GM19351 (cell line): ENCODE data around the gene CLN6.

Experiments used
- ATAC-seq: cut with Tn5 transposase; IDR thresholded peaks from one replicate; pipeline ENCODE4 v1.9.1; 2021; ENCODE audit warnings: mild to moderate bottlenecking, moderate library complexity; ENCODE audit not compliant: unreplicated experiment

The CLN6 gene

GRCh38 chr15:68229386-68230156 lies at the start of gene CLN6:
TSS of gene CLN6 (minus strand) at chr15:68229728. CDS start at chr15:68229584, 144 bp downstream.
- peak; percentile 74 for ATAC-seq

GRCh38 chr15:68278595-68279405 lies 49.3 kb upstream of the CLN6 start:
- ATAC-seq, result peak; percentile 7

GRCh38 chr15:68278345-68278594 lies 48.7 kb upstream of the CLN6 start:
- no peak for ATAC-seq

- ATAC-seq, result peak; percentile 73
Observed at GRCh38 chr15:68277603-68278344, 48.2 kb upstream of the CLN6 start, which contains the start of gene FEM1B. TSS of gene FEM1B (plus strand) at chr15:68277745. CDS start at chr15:68278418, 673 bp downstream.

GRCh38 chr15:68277131-68277602 lies 47.6 kb upstream of the CLN6 start:
- peak; percentile 10 for ATAC-seq

GRCh38 chr15:68276668-68277067 lies 47.1 kb upstream of the CLN6 start:
- no peak for ATAC-seq

GRCh38 chr15:68275165-68275746 lies 45.7 kb upstream of the CLN6 start:
- no peak for ATAC-seq

GRCh38 chr15:68274201-68274848 lies 44.8 kb upstream of the CLN6 start:
- ATAC-seq, result no peak

GRCh38 chr15:68272721-68273271 lies 43.3 kb upstream of the CLN6 start:
- ATAC-seq, result no peak

GRCh38 chr15:68271854-68272471 lies 42.4 kb upstream of the CLN6 start:
- no peak for ATAC-seq

GRCh38 chr15:68268405-68268804 lies 38.9 kb upstream of the CLN6 start:
- ATAC-seq, result no peak

- ATAC-seq, result no peak
Observed at GRCh38 chr15:68265674-68266073, 36.1 kb upstream of the CLN6 start.

GRCh38 chr15:68265081-68265480 lies 35.6 kb upstream of the CLN6 start:
- no peak for ATAC-seq

GRCh38 chr15:68264282-68264681 lies 34.8 kb upstream of the CLN6 start:
- ATAC-seq, result no peak

GRCh38 chr15:68262514-68263356 lies 33.2 kb upstream of the CLN6 start:
- ATAC-seq, result no peak

GRCh38 chr15:68261980-68262379 lies 32.5 kb upstream of the CLN6 start:
- ATAC-seq, result no peak

GRCh38 chr15:68261241-68261640 lies 31.7 kb upstream of the CLN6 start:
- ATAC-seq, result no peak

GRCh38 chr15:68259883-68260282 lies 30.4 kb upstream of the CLN6 start:
- no peak for ATAC-seq

GRCh38 chr15:68258692-68259091 lies 29.2 kb upstream of the CLN6 start:
- ATAC-seq, result no peak
